NCI-H1417 (cell line): ENCODE data around the gene CEL.

Experiments
- DNase-seq, 3 experiments: peaks; one replicate each; lab custom pipeline; 2025; lab: John Stamatoyannopoulos, UW

CEL gene

DNA sequence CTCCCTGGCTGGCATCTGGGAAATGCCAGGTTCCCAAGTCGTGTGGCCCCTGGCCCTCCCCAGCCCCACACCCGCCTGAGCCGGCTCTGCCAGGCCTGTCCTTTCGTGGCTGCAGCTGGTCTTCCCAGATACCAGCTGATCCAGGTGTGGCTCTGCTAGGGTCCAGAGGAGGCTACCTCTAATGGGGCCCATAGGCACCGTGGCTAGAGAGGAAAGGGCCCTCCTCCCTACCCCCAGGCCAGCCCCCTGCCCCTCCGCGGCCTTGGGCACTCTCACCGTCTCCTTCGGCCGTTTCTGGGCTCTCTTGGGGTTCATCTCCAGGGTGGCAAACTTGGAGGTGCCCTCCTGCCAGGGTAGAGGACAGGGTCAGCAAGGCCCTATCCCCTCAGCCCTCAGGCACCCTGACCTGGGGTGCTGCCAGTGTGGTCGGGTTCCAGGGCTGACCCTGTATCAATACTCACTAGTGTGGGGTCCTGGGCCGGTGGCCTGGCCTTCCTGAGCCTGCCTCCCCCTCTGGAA, 42.3 kb downstream of the CEL start:
- DNase-seq: no peak

- DNase-seq: no peak
Measured at GRCh38 chr9:133104718-133105460, 43.1 kb downstream of the CEL start.

DNA sequence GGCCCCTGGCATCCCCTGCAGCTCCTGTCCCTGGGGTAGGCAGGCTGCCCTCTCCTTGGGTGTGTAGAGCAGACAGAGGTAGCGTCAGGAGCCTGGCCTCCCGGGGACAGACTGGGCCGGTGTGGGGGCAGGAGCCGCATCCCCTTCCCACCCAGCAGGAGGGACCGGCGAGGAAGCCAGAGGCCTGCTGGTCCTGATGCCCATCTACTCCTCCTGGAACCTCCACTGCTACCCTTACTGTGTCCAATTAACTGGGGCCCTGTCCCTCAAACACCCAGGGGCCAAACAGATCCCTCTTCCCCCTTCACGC, 43.6 kb downstream of the CEL start:
- DNase-seq: no peak

DNA sequence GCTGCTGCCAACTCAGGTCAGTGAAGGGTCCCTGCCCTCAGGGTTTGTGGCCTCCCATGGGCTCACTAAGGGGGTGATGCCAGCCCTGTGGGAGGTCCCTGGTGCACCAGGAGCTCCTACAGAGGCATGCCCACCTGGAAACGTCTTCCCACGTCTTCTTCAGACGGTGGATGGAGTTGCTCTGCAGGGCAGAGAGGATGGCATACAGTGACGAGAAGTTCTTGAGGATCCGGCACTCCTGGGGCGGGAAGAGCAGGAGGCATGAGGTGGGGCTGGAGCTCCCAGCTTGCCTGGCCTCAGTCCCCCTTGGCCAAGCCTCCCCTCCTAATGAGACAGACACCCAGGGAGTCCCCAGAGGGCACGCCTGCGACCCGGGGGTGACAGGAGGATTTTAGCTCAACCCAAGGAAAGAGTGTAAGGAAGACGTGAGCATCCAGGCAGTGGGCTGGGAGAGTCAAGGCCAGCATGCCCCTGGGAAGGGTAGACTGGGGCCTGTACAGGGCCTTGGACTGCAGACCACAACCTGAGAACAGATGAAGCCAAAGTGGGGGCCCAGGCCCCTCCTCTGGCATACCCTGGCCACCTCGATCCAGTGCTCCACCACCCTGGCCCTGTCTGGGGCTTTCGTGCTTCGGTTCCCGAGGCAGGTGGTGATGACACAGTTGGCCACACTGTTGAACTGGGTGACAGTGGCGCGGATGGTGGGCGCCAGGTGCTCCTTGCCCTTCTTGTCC, 44.9 kb downstream of the CEL start:
- DNase-seq: no peak

- no peak for DNase-seq
Measured at GRCh38 chr9:133107245-133107722, 45.5 kb downstream of the CEL start.

DNA sequence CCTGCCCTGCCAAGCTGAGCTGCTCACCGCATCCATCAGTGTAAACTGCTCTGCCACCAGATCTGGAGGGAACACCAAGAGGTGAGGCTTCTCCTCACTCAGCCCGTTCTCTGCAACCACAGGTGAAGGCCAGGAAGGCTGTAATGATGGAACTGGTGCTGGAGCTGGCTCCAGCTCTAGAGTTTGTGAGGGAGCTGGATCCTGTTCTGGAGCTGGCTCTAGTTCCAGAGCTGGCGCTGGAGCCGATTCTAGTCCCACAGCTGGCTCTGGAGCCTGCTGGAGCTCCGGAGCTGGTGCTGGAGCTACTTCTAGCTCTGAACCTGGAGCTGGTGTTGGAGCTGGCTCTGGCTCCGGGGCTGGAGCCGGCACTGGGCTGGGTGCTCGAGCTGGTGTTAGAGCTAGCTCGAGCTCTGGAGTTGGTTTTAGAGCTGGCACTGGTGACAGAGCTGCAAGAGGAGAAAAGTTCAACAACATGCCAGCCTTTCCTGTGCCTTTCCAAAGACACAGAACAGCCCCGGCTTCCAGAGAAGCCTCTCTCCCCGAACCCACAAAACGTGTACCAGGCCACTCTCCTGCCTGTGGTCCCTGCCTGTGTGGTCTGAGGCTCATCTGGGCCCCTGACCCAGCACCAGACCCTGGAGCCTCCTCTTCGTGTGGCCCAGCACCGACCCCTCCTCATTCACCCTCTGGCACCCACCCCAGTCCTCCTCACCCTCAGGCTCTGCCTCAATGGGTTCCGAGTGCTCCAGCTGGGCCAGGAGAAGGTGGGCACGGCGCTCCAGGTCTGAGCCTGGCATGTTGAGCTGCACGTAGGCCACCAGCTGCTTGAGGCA, 46.4 kb downstream of the CEL start:
- no peak for DNase-seq

- no peak for DNase-seq
Measured at GRCh38 chr9:133108794-133109641, 47.2 kb downstream of the CEL start.

DNA sequence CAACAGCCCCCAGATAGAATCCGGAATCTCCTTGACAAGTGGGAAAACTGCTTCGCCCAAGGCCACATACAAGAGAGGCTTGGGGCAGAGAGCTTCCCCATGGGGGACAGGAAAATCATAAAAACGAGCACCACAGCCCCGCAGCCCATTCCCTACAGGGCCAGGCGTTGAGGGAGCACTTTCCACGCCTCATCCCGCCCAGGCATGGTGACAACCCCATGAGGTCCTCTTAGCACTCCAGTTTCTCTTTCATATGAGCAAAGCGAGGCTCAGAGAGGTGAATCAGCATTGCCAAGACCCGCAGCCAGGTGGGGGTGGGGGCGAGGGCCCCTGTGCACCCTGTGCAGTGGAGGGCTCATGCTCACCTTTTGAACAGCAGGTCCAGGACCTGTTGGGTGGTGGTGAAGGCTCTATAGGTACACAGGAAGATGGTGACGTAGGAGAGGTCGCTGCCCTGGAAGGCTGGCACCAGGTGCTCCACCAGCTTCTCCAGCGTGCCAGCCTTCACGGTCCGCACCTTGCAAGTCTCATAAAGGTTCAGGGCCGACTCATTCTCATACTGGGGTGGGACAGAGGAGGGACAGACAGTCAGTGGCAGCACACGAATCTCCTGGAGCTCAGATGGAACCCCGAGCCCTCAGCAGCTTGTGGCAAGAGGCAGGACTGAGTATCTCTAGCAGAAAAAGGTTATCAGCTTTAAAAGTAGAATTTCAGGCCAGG, 48.3 kb downstream of the CEL start:
- no peak for DNase-seq

DNA sequence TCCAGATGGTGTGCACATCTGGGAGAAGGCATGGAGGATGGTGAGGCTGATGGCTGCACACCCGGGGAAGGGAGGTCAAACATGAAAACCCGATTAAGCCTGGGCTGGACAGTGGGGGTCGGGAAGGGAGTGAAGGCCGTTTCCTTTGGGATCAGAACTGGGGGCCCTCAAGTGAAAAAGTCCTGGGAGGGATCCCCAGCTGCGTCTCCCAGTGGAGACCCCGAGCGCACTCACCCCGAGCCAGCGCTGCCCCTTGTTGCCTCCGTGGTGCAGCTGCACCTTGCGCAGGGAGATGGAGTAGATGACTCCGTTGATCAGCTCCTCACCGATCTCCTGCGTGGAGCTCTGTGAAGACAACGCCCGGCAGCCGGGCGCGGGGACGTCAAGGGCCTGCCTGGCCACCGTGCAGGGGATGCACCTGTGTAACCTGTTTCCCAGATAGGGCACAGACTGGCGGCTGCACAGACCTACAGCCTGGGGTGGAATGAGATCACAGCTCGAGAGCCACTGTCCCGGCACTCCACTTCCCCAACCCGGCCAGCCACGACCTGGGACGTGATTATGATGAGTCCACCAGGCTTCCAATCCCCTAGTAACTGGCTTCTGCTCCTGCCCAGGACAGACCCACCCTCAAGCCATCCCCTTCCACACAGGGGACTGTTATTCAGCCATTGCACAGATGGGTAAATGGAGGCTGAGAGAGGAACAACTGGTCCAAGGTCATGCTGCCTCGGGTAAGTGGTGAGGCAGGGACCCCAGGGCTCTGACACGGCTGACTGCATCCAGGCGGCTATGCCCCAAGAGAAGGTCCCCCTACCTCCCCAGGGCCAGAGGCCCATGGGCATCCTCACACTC, 50.3 kb downstream of the CEL start:
- DNase-seq: no peak

DNA sequence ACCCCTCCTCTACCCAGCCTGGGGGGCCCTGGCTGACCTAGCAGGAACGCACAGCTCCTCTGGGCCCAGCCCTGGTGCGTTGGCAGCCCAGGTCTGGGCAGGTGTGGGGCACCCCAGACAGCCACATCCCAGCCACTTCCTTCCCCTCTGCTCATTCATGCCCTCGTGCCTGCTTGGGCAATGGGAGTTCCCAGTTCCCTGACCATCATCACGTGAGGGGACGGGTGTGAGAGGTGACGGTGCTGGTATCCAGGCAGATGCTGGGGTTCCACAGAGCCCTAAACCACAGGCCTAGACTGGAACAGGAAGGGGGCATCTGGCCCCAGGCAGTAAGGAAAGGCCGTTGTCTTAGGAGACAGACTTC, 50.9 kb downstream of the CEL start:
- DNase-seq: no peak

DNA sequence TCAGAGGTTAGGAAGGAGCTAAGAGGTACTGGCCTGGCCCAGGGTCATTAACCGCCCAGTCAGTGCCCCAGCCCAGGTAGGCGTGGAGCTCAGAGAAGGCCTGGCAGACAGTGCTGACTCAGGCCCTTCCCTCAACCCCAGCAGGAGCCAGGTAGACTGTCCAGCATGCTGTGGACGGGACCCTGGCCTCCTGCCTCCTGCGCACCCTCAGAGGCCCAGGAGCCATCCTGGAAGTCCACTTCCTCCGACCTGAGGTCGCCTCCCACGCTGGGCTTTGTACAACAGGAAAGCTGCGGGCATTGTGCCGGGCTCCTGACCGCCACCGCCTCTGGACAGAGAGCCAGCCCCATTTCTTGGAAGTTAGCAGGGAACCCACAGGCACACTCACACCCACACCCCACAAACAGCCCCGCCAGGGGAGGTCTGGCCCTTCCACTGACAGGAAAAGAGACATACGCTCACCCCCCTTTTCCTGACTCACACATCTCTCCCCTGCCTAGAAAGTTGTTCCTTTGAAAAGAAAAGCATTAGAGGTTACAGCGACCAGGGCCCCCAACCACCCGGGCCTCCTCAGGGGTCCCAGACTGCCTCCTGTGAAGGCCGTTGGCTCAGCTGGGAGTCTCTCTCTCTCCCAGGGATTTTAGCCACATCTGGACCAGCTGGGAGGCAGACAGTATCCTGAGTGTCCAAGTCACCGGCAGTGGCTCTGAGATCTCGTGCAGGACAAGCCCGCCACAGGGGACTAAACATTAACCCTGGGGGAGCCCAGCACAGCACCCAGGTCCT, 51.6 kb downstream of the CEL start:
- no peak for DNase-seq

DNA sequence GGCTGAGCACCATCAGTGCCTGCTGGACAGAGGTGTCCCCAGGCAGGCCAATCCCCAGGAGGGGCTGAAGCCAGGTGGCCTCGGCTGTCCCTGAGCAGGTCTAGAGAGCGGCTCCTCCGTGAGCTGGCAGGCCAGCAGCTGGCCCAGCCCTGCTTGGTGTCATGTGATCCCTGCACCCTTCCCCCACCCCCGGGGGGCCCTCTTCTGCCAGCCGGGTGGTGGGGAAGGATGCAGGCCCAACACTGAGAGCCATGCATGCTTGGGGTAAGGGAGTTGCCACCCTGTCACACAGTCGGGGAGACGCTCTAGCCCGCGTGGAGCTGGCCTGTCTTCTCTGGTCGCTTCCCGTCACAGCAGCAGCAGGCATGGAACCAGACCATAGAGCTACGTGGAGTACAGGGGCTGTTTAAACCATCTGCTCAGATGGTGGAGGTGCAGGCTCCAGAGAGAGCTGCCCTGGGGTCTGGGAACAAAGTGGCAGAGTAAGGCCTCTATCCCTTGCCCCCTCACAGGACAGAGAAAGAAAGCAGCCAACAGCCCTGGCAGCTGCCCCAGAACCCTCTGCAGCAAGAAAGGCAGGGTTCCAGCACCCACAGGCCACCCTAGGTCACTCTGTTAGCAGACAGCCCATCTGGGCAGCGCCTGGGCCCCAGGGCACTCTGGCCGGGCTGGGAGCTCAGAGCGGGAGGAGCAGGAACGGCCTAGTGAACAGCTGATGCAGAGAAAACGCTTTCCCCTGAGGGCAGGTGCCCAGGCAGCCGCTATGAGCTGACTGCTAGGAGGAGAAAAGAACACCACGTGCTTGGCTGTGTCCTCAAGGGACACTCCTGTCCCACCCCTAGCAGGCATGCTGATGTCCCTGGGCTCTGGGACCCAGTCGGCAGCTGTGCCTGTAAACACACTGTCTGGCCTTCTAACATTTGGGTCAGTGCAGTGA, 52.4 kb downstream of the CEL start:
- DNase-seq: peak in 2 of 3 experiments; percentile 55 to 71

- no peak for DNase-seq
Measured at GRCh38 chr9:133114886-133115603, 53.3 kb downstream of the CEL start.

DNA sequence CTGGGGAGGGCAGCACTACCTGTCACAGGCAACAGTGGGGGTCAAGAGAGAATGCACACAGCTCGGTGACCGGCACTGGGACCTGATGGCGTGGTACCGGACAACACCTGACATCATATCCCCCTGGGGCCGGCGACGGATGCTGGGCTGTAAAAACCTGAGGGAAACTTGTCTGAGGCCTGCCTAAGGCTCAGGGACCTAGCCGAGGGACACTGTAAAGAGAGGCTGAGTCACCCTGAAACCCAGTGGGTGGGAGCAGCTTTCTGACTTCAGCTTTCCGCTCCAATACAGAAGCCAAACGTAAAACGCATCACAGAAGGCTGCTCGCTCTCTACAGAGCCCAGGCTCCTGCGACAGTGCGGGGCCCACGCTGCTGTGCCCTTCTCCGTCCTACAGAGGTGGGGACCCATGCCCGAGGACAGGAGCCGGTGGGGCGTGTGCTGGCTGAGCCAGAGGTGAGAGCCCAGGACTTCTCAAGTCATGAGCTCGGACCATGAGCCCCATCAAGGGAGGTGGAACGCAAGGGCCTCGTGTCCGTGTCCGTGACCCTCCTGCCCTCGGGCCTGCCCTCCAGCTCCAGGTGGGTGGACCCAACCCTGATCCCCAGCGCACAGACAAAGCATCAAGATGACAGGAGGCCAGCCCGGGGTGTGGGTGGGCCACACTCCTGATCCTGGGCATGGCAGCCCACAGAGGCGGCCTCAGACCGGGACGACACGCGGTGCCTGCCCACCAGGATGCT, 54.0 kb downstream of the CEL start:
- DNase-seq: no peak

DNA sequence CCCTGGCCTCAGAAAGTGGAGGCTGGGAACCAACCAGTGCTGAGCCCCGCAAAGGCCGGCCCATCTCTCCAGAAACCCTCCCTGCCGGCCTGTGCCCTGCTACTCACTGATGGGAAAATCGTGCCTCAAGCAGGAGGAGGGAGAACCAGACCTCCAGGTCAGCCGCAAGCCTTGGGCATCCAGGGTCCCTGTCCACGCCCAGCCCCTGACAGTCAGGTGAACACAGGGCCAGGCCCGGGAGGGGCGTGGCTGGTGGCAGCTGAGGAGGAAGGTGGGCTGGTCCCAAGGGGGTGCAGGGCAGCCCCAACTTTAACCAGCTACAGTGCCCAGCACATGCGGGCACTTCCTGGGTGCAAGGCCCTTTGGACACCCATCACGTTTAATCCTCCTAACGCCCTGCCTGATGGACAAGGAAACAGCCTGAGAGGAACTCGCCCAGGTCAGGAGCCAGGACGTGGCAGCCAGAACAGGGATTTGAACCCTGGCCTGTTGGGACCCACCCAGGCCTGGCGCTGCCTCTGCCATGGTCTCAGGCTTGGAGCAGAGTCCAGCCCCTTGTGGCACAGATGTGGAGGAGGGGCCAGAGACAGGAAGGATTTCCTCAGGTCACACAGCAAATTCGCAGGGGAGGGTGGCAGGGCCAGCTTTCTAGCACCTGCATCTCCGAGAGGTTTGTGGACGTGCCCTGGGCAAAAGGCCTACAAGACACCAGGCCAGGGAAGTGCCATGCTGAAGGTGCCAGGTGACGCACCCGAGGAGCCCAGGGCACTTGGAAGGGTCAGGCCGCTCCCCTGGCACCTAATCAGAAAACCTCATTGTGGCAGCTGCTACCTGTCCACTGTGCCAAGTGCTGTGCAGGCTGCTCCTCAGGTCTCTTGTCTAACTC, 54.8 kb downstream of the CEL start:
- DNase-seq: no peak
